Heart right ventricle (tissue), 16 donors: ENCODE data around the gene PREX1. TPM values are rescaled to one million over a fixed set of nuclear protein-coding genes. Genes with fewer than 3 reads are reported as not detected.

Experiments used
- ATAC-seq, 8 donors: fragments of 200-7000 bp; cut with Tn5 transposase; one replicate each; pipeline ENCODE4 v1.9.1; 2020; ENCODE audit warnings: mild to moderate bottlenecking in 8 of 8, moderate library complexity in 8 of 8, moderate number of reproducible peaks in 1 of 8
- DNase-seq, 2 donors: peaks; one replicate each; pipeline ENCODE4 v3.0.0-alpha.2; 2020
- H3K27ac ChIP-seq, 10 donors: fragments of 200-600 bp; sonication (generic) in 2 of 10; one replicate each; pipeline versions ENCODE4 v1.5.0 to v1.8.0; 2020 to 2022; ENCODE audit warnings: mild to moderate bottlenecking in 3 of 10
- H3K27me3 ChIP-seq, 7 donors: fragments of 200-600 bp; one replicate each; pipeline ENCODE4 v1.8.0; 2021 to 2022; ENCODE audit warnings: mild to moderate bottlenecking in 2 of 7
- H3K36me3 ChIP-seq, 9 donors: fragments of 200-600 bp; sonication (generic) in 1 of 9; one replicate each; pipeline versions ENCODE4 v1.5.0 to v1.8.0; 2020 to 2022; ENCODE audit warnings: mild to moderate bottlenecking in 2 of 9
- H3K4me1 ChIP-seq, 9 donors: fragments of 200-600 bp; sonication (generic) in 1 of 9; one replicate each; pipeline versions ENCODE4 v1.5.0 to v1.8.0; 2020 to 2022; ENCODE audit warnings: mild to moderate bottlenecking in 4 of 9
- H3K4me3 ChIP-seq, 10 donors: fragments of 200-600 bp; sonication (generic) in 2 of 10; one replicate each; pipeline versions ENCODE4 v1.5.0 to v1.8.0; 2020 to 2022; ENCODE audit warnings: mild to moderate bottlenecking in 7 of 10, moderate library complexity in 2 of 10
- H3K9me3 ChIP-seq, 11 donors: fragments of 200-600 bp in 10 of 11; sonication (generic) in 2 of 11; one replicate each; pipeline versions ENCODE4 v1.5.0 to v1.8.0; 2013 to 2022; ENCODE audit warnings: mild to moderate bottlenecking in 2 of 11, control low read depth in 1 of 11, moderate library complexity in 1 of 11
- CTCF ChIP-seq, 9 donors: fragments of 200-600 bp; sonication (generic) in 2 of 9; IDR thresholded peaks; one replicate each; pipeline versions ENCODE4 v1.5.0 to v1.8.0; 2021 to 2022; ENCODE audit warnings: antibody characterized with exemption in 9 of 9, mild to moderate bottlenecking in 5 of 9, moderate library complexity in 1 of 9
- WGBS, 2 donors: extraction: QIAGEN DNeasy Blood & Tissue Kit; methylation state at CpG; one replicate each; pipeline ENCODE4 v1.1.7; 2013; ENCODE audit warnings: inconsistent platforms in 1 of 2; 5-methylcytosine and 5-hydroxymethylcytosine counted together
- intact Hi-C, 10 donors: fragments of 100-400 bp; cut with DNase I; formaldehyde crosslinking; loops; one replicate each; pipeline versions ENCODE4 v1.11.1 to v1.14.2; 2022
- polyA plus RNA-seq, 2 donors: library from polyadenylated mRNA; stranded (reverse); fragments of 200-250 nt; gene quantifications; one replicate each; pipeline ENCODE4 v1.2.3, GENCODE V29; 2013
- total RNA-seq, 10 donors: library from RNA; stranded (reverse); fragmentation: NEBNext Ultra II Directional in 3 of 10; extraction: Animal tissue kit (Norgen Biotek cat#: 25700) in 3 of 10; gene quantifications; one replicate each; pipeline versions ENCODE4 v1.2.1 to v1.2.4, GENCODE V29; 2021 to 2023
- donor health status: Arrhythmogenic right ventricular cardiomyopathy.
- donor health status: ischemic (EF 13 %, LVEDD 7.1; RV severe dilation, severe dysfunction).
- donor health status: healthy with polysubstance abuse.
- donor health status: DM: no; HTN: yes; CAD: no.
- donor health status: DM: no; HTN: no; CAD: no.
- donor health status: ischemic (EF 25% LVEDD 6.9; RV normal size, moderate dysfunction).
- donor health status: ischemic (EF 25% LVEDD 5.7; RV mildly dilated, moderate dysfunction).
- donor health status: healthy.
- donor health status: DM: yes; HTN: yes; CAD: no.
- donor health status: Ischemic cardiomyopathy.
- donor health status: ischemic (EF 35%, LVEDD 5.7; RV mildly dilated, moderate dysfunction).
- donor health status: nonischemic (EF 11% LVEDD 7.7; RV severe dilation, severe dysfunction).
- donor health status: DM: yes; HTN: yes; CAD: no.
- donor health status: PGD.
- donor health status: ischemic (EF 29% LVEDD 5.4; RV normal size, mild dysfunction).
- donor health status: nonischemic (EF 23%, LVEDD 6.1; RV moderate dilation, normal function).

PREX1 gene
- total and polyA plus RNA-seq, 12 donors: 4.6 to 23.4 (median 8.8) TPM

GRCh38 chr20:48730977-48731376 lies 96.8 kb downstream of the PREX1 start:
- ATAC-seq: no peak
- H3K4me3 ChIP-seq: no peak overlapping the region

GRCh38 chr20:48729538-48729937 lies 98.3 kb downstream of the PREX1 start:
- Histone ChIP-seq H3K27ac (no peak overlapping the region), H3K4me3 (no peak overlapping the region), H3K9me3 (no peaks in the 10 kb centered on the region), H3K4me1 (peaks cover 0 to 42% (median 21%) of the 10 kb centered on the region in 9 donors), H3K36me3 (peaks cover 0 to 74% (median 0%) of the 10 kb centered on the region in 9 donors), H3K27me3 (no peaks in the 10 kb centered on the region)
- intact Hi-C loops: no loop called here
- no peak for ATAC-seq
- TF ChIP-seq CTCF (IDR thresholded peaks at IDR 0.05): no peak
- 93 to 96% methylated on average over 6 of the region's 6 CpGs for WGBS, 2 donors
- DNase-seq: no peak

More at GRCh38 chr20:48730977-48731376, 96.8 kb downstream of the PREX1 start:
- Histone ChIP-seq H3K27me3 (no peaks in the 10 kb centered on the region), H3K36me3 (peaks cover 0 to 72% (median 0%) of the 10 kb centered on the region in 9 donors), H3K4me1 (peaks cover 0 to 40% (median 22%) of the 10 kb centered on the region in 9 donors), H3K9me3 (no peaks in the 10 kb centered on the region), H3K27ac (no peak overlapping the region)
- WGBS, 2 donors: 96 to 98% methylated on average over 3 of the region's 3 CpGs
- intact Hi-C loops: no loop called here
- no peak for DNase-seq
- TF ChIP-seq CTCF (IDR thresholded peaks at IDR 0.05): no peak

- H3K4me1 ChIP-seq: peaks cover under 1 to 49% (median 20%) of the 10 kb centered on the region in 9 donors
- H3K27ac ChIP-seq: no peak overlapping the region
- no peak for TF ChIP-seq CTCF (IDR thresholded peaks at IDR 0.05)
- H3K27me3 ChIP-seq: no peaks in the 10 kb centered on the region
- 95 to 96% methylated on average over 9 of the region's 9 CpGs for WGBS, 2 donors
- H3K4me3 ChIP-seq: no peak overlapping the region
- intact Hi-C loops: no loop called here
- DNase-seq (no peak), ATAC-seq (peak in 1 of 8 donors; percentile 18)
- peaks cover 0 to 71% (median 0%) of the 10 kb centered on the region in 9 donors for H3K36me3 ChIP-seq
- H3K9me3 ChIP-seq: no peaks in the 10 kb centered on the region
These were observed 99.6 kb downstream of the PREX1 start for GRCh38 chr20:48728042-48728825.

GRCh38 chr20:48727226-48727625 lies 100.6 kb downstream of the PREX1 start:
- Histone ChIP-seq H3K27ac (no peak overlapping the region), H3K27me3 (no peaks in the 10 kb centered on the region), H3K9me3 (no peaks in the 10 kb centered on the region), H3K4me1 (peaks cover 7 to 55% (median 21%) of the 10 kb centered on the region in 9 donors), H3K36me3 (peaks cover 0 to 62% (median 0%) of the 10 kb centered on the region in 9 donors), H3K4me3 (no peak overlapping the region)
- TF ChIP-seq CTCF (IDR thresholded peaks at IDR 0.05): no peak
- no peak for DNase-seq
- no peak for ATAC-seq
- WGBS, 2 donors: 86 to 89% methylated on average over 6 of the region's 6 CpGs
- intact Hi-C loops: no loop called here
